HG03135 (cell line): Measurements from ENCODE around the gene TPD52L2.
"Not testable (repeated sequence)": the region's sequence is repeated elsewhere in the genome, so short reads cannot be mapped to it uniquely, and the experiment has no call there.

Source experiments
- ATAC-seq: cut with Tn5 transposase; IDR thresholded peaks from one replicate; pipeline ENCODE4 v1.9.1; 2021; ENCODE audit warnings: mild to moderate bottlenecking, moderate library complexity; ENCODE audit not compliant: unreplicated experiment

The TPD52L2 gene

GRCh38 chr20:63878899-63879663, 14.0 kb downstream of the TPD52L2 start:
- ATAC-seq: no peak

- not testable (repeated sequence) for ATAC-seq
These were observed 15.8 kb downstream of the TPD52L2 start for GRCh38 chr20:63880901-63881300.

GRCh38 chr20:63881451-63882226, 16.6 kb downstream of the TPD52L2 start:
- ATAC-seq: no peak

- no peak for ATAC-seq
These were observed 17.5 kb downstream of the TPD52L2 start for GRCh38 chr20:63882257-63883200.

DNA sequence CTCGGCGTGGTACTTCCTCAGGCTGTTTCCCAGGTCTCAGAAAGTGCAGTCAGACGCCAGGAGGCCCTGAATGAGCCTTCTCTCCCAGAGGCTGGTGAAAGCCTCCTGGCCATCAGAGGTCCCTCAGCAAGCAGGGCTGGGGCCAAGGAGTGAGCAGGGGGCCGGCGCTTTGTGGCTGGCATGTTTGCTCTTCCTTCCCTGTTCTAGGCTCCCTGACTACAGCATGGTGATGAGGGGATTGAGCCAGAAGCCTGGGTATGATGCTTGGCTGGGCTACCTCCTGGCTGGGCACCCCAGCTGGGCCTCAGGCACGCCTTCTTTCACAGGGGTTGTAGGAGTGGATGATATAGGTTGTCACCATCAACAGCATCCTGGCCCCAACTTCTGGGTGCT, 18.1 kb downstream of the TPD52L2 start:
- ATAC-seq: no peak

GRCh38 chr20:63884506-63885263, 19.6 kb downstream of the TPD52L2 start:
- no peak for ATAC-seq

DNA sequence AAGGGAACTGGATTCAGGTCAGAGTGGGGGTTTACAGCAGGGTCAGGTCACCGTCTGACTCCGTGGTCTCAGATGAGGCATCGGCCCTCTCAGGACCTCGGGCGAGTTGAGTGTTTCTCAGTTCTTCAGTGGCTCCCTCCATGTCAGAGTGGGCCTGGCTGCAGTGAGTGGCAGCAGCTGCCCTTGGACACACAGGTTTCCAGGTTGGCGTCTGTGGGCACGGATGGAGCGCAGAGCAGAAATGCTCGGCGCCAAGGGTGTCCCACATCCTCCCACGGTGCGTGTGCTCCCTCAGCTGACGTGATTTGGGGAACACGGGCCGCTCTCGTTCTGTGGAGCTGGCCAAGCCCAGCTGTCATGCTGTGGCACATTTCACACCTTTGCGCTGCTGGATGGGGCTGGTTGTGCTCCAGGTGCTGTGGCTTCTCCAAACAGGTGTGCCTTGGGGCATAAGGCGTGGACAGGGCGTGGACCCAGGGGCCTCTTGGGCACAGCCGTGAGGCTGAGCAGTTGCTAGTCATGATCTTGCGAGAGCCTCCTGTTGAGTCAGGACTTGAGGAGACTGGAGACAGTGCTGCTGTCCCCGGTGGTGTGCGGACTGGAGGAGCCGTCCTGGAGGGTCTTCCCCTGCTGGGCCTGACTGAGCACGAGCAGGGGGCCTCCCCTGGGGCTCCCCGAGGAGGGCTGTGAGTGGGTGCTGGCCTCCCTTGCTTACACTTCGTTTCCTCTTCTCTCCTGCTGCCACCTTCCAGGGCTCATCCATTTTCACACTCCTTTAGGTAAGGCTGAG, 20.4 kb downstream of the TPD52L2 start:
- no peak for ATAC-seq

GRCh38 chr20:63886054-63886419, 21.0 kb downstream of the TPD52L2 start:
- ATAC-seq: no peak

DNA sequence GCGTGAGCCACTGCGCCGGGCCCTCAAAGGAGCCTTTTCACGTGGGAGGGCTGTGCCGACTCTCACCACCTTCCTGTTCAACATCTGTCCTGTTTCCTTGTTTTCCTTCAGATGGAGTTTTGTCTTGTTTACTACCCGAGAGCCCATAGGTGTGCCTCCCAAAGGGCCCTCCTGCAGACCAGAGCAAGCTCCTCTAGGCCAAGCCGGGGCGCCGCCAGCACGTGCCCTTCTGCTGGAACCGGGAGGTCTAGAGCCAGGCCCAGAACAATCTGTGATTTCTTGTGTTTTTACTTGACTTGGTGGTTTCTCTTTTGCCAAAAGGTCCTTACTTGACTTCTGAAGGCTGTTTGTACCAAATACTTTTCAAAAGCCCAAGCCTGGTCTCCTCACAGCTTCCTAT, 21.9 kb downstream of the TPD52L2 start:
- no peak for ATAC-seq

- no peak for ATAC-seq
These were observed 24.5 kb downstream of the TPD52L2 start for GRCh38 chr20:63889241-63890200.

DNA sequence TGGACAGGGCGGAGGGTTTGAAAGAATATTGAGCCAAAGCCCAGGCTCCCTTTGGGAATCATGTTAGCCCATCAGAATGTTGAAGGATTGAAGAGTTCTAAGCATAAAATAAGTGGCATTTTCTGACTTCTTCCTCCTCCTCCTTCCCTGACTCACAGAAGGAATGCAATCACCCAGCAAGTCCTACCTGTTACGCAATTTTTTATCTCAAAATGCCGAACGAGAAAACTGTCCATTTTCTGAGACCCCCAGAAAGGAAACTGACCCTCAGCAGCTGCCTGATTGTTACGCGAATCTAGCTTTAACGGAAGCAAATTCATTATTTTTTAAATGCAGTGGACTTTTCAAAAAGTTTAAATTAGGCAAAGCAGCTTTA, 25.1 kb downstream of the TPD52L2 start:
- no peak for ATAC-seq

- ATAC-seq: no peak
These were observed 25.5 kb downstream of the TPD52L2 start for GRCh38 chr20:63890616-63891015.

- no peak for ATAC-seq
These were observed 26.3 kb downstream of the TPD52L2 start for GRCh38 chr20:63891061-63892002.

- no peak for ATAC-seq
These were observed 27.3 kb downstream of the TPD52L2 start for GRCh38 chr20:63892402-63892801.

GRCh38 chr20:63893999-63894357, 28.9 kb downstream of the TPD52L2 start:
- ATAC-seq: no peak

DNA sequence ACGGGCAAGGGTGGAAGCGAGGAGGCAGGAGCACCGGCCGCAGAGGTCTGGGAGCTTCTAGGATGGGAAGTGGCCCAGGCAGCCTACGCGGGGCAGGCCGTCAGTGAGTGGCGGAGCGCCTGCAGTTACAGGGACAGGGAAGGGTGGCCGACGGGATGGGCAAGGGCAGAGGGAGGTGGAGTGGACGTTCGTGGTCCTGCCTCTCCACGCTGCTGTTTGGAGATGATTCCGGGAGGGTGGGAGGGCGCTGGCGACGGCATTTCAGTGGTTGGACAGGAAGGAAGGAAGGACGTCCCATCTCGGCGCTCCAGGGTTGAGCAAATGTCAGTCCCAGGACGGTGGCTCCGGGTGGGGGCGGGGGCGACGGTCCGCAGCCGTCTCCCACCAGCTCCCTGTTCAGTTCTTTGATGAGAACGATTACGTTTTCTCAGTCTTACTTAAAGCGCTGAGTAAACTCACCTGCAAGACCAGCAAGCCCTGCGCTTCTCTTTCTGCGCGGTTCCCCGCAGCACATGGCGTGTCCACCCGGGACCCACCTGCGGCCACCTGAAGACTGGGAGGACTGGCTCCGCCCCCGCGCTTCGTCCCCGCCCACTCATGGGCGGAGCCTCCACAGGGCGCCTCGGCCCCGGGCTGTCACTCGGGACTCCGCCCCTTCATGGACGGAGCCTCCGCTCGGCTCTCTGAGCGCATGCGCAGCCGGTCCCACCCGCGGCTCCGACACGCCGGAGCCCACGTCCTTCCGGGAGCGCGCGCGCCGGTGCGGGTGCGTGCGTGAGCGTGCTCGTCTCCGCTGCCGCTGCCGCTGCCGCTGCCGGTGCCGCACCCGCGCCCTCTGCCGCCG, 29.5 kb downstream of the TPD52L2 start, which contains the start of gene DNAJC5:
Gene DNAJC5 (plus strand): TSS at position 769 of the 844 bp plus-strand sequence. CDS start 33,220 bp downstream, outside the sequence.
- peak; percentile 75 for ATAC-seq
